ENCODE data around the gene GATA5.

- no peak for TF ChIP-seq POLR2A (IDR thresholded peaks at IDR 0.05)
- TF ChIP-seq, protein P1, sequence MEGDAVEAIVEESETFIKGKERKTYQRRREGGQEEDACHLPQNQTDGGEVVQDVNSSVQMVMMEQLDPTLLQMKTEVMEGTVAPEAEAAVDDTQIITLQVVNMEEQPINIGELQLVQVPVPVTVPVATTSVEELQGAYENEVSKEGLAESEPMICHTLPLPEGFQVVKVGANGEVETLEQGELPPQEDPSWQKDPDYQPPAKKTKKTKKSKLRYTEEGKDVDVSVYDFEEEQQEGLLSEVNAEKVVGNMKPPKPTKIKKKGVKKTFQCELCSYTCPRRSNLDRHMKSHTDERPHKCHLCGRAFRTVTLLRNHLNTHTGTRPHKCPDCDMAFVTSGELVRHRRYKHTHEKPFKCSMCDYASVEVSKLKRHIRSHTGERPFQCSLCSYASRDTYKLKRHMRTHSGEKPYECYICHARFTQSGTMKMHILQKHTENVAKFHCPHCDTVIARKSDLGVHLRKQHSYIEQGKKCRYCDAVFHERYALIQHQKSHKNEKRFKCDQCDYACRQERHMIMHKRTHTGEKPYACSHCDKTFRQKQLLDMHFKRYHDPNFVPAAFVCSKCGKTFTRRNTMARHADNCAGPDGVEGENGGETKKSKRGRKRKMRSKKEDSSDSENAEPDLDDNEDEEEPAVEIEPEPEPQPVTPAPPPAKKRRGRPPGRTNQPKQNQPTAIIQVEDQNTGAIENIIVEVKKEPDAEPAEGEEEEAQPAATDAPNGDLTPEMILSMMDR (IDR thresholded peaks at IDR 0.05 in 4 of 5, conservative IDR thresholded peaks at IDR 0.05 in 1 of 5): no peak
Observed at GRCh38 chr20:62413896-62414481, 61.8 kb downstream of the GATA5 start.

Measured in gastrocnemius medialis (tissue), 4 donors.